Nephron (organoid): ENCODE results near the gene GPR156.
"Not testable (repeated sequence)": the region's sequence is repeated elsewhere in the genome, so short reads cannot be mapped to it uniquely, and the experiment has no call there.

Experiments
- H3K27ac Mint-ChIP-seq, 3 experiments: 2 replicates each; pipeline ENCODE4 v1.8.0; 2020; ENCODE audit warnings: mixed read lengths in 3 of 3, mild to moderate bottlenecking in 2 of 3, moderate library complexity in 1 of 3
- H3K27me3 Mint-ChIP-seq: 2 replicates; pipeline ENCODE4 v1.8.0; 2021; ENCODE audit warnings: low read depth, mild to moderate bottlenecking, moderate library complexity, mixed read lengths
- H3K36me3 Mint-ChIP-seq: 2 replicates; pipeline ENCODE4 v1.8.0; 2020; ENCODE audit warnings: low read depth, mixed read lengths
- H3K4me1 Mint-ChIP-seq: 2 replicates; pipeline ENCODE4 v1.8.0; 2020; ENCODE audit warnings: mixed read lengths
- H3K4me3 Mint-ChIP-seq, 3 experiments: 2 replicates each; pipeline ENCODE4 v1.8.0; 2020; ENCODE audit warnings: mild to moderate bottlenecking in 3 of 3, mixed read lengths in 3 of 3, moderate library complexity in 2 of 3
- H3K9me3 Mint-ChIP-seq: 2 replicates; pipeline ENCODE4 v1.8.0; 2020; ENCODE audit warnings: mixed read lengths
- CTCF ChIP-seq, 3 experiments: fragments of 200-600 bp; sonication (generic); IDR thresholded peaks; one replicate each; pipeline ENCODE4 v1.5.0; 2021; ENCODE audit warnings: antibody characterized with exemption in 3 of 3; ENCODE audit not compliant: unreplicated experiment in 3 of 3

GPR156 gene

GRCh38 chr3:120284747-120285507, at the start of gene GPR156:
TSS of gene GPR156 (minus strand) at chr3:120285222. CDS start at chr3:120244098, 41,124 bp downstream.
- peak within 1 kb of the TSS in 1 of 3 experiments; percentile 29 for H3K27ac Mint-ChIP-seq
- peak within 1 kb of the TSS; percentile 74 to 87 (median 86) for H3K4me3 Mint-ChIP-seq
- peaks cover 27% of the 10 kb centered on the region for H3K27me3 Mint-ChIP-seq
- H3K4me1 Mint-ChIP-seq = peaks cover 4% of the 10 kb centered on the region
- peaks cover 8% of the 10 kb centered on the region for H3K9me3 Mint-ChIP-seq
- H3K36me3 Mint-ChIP-seq = no peaks in the 10 kb centered on the region
- TF ChIP-seq CTCF (IDR thresholded peaks at IDR 0.05; ENCODE audit: unreplicated experiment in 3 of 3) = no peak

- no peak for TF ChIP-seq CTCF (IDR thresholded peaks at IDR 0.05; ENCODE audit: unreplicated experiment in 3 of 3)
- H3K27me3 Mint-ChIP-seq = no peaks in the 10 kb centered on the region
- no peak overlapping the region for H3K27ac Mint-ChIP-seq
- no peaks in the 10 kb centered on the region for H3K4me1 Mint-ChIP-seq
- H3K4me3 Mint-ChIP-seq = no peak overlapping the region
- H3K9me3 Mint-ChIP-seq = peaks cover 2% of the 10 kb centered on the region
- H3K36me3 Mint-ChIP-seq = peaks cover 47% of the 10 kb centered on the region
Measured at GRCh38 chr3:120332646-120333045, 47.6 kb upstream of the GPR156 start.

GRCh38 chr3:120331076-120331475, 46.1 kb upstream of the GPR156 start:
- Mint-ChIP-seq H3K4me1 (no peaks in the 10 kb centered on the region), H3K9me3 (peaks cover 2% of the 10 kb centered on the region), H3K4me3 (no peak overlapping the region), H3K27ac (no peak overlapping the region), H3K36me3 (peaks cover 45% of the 10 kb centered on the region), H3K27me3 (no peaks in the 10 kb centered on the region)
- no peak for TF ChIP-seq CTCF (IDR thresholded peaks at IDR 0.05; ENCODE audit: unreplicated experiment in 3 of 3)

GRCh38 chr3:120326784-120327183, 41.8 kb upstream of the GPR156 start:
- Mint-ChIP-seq H3K9me3 (peaks cover 3% of the 10 kb centered on the region), H3K27me3 (no peaks in the 10 kb centered on the region), H3K4me3 (no peak overlapping the region), H3K4me1 (no peaks in the 10 kb centered on the region), H3K36me3 (peaks cover 42% of the 10 kb centered on the region), H3K27ac (peak overlapping the region in 2 of 3 experiments; percentile 17 to 70)
- no peak for TF ChIP-seq CTCF (IDR thresholded peaks at IDR 0.05; ENCODE audit: unreplicated experiment in 3 of 3)

GRCh38 chr3:120324190-120324589, 39.2 kb upstream of the GPR156 start:
- Mint-ChIP-seq H3K27ac (no peak overlapping the region), H3K4me1 (no peaks in the 10 kb centered on the region), H3K4me3 (no peak overlapping the region), H3K36me3 (peaks cover 44% of the 10 kb centered on the region), H3K9me3 (peaks cover 9% of the 10 kb centered on the region), H3K27me3 (no peaks in the 10 kb centered on the region)
- no peak for TF ChIP-seq CTCF (IDR thresholded peaks at IDR 0.05; ENCODE audit: unreplicated experiment in 3 of 3)

GRCh38 chr3:120323761-120324160, 38.7 kb upstream of the GPR156 start:
- H3K4me3 Mint-ChIP-seq, H3K9me3 Mint-ChIP-seq, H3K27me3 Mint-ChIP-seq, H3K27ac Mint-ChIP-seq, H3K4me1 Mint-ChIP-seq: not testable (repeated sequence)
- peaks cover 46% of the 10 kb centered on the region for H3K36me3 Mint-ChIP-seq
